ENCODE data around the gene RRAGD. TPM values are rescaled to one million over a fixed set of nuclear protein-coding genes. Genes with fewer than 3 reads are reported as not detected.

Gene RRAGD
- total RNA-seq, 1 donor from 2014 or later: 8.0 TPM

- no peaks in the 10 kb centered on the region for H3K27me3 Mint-ChIP-seq
- H3K4me1 Mint-ChIP-seq (ENCODE audit: low read depth): peaks cover 42% of the 10 kb centered on the region
- no peak for DNase-seq (ENCODE audit: low spot score, unreplicated experiment)
- TF ChIP-seq, protein P1, sequence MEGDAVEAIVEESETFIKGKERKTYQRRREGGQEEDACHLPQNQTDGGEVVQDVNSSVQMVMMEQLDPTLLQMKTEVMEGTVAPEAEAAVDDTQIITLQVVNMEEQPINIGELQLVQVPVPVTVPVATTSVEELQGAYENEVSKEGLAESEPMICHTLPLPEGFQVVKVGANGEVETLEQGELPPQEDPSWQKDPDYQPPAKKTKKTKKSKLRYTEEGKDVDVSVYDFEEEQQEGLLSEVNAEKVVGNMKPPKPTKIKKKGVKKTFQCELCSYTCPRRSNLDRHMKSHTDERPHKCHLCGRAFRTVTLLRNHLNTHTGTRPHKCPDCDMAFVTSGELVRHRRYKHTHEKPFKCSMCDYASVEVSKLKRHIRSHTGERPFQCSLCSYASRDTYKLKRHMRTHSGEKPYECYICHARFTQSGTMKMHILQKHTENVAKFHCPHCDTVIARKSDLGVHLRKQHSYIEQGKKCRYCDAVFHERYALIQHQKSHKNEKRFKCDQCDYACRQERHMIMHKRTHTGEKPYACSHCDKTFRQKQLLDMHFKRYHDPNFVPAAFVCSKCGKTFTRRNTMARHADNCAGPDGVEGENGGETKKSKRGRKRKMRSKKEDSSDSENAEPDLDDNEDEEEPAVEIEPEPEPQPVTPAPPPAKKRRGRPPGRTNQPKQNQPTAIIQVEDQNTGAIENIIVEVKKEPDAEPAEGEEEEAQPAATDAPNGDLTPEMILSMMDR (IDR thresholded peaks at IDR 0.05; ENCODE audit: unreplicated experiment): no peak
- peaks cover 2% of the 10 kb centered on the region for H3K36me3 Mint-ChIP-seq (ENCODE audit: insufficient read depth)
- no peak overlapping the region for H3K4me3 Mint-ChIP-seq (ENCODE audit: low read depth)
- H3K9me3 Mint-ChIP-seq (ENCODE audit: low read depth): no peaks in the 10 kb centered on the region
- H3K27ac Mint-ChIP-seq: no peak overlapping the region
Measured at GRCh38 chr6:89347825-89348224, 64.2 kb downstream of the RRAGD start.

DNA sequence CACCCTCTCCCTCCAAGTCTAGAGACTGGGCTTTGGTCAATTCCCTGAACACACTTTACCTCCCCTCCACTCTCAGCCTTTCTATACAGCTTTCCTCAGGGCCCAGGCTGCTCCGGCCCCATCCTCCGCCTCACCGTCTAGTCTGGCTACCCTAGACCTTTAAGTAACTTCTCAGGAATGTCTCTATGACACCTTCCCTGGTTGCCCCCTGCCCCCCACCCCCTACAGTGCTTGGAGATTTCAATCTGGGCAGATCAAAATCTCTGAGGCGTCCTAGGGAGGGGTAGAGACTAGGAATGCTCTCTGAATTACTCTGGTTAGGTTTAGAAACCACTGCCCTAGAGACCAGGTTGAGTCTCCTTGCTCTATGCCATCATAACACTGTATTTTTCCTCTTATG, 65.6 kb downstream of the RRAGD start:
- TF ChIP-seq, protein P1 (IDR thresholded peaks at IDR 0.05; ENCODE audit: unreplicated experiment): no peak
- Mint-ChIP-seq H3K4me1 (ENCODE audit: low read depth) (peaks cover 39% of the 10 kb centered on the region), H3K27ac (no peak overlapping the region), H3K27me3 (no peaks in the 10 kb centered on the region), H3K4me3 (ENCODE audit: low read depth) (no peak overlapping the region), H3K9me3 (ENCODE audit: low read depth) (no peaks in the 10 kb centered on the region), H3K36me3 (ENCODE audit: insufficient read depth) (peaks cover 5% of the 10 kb centered on the region)
- DNase-seq (ENCODE audit: low spot score, unreplicated experiment): no peak

DNA sequence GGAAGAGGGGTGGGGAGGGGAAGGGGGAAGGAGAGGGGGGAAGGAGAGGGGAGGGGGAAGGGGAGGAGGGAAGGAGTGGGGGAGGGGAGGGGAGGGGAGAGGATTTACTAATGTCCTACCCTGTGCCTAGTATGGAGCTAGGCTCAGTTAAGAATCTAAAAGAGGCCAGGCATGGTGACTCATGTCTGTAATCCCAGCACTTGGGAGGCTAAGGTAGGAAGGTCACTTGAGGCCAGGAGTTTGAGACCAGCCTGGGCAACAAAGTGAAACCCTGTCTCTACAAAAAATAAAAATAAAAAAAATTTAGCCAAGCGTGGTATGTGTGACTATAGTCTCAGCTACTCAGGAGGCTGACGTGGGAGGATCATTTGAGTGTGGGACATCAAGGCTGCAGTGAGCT, 72.5 kb downstream of the RRAGD start:
- TF ChIP-seq, protein P1 (IDR thresholded peaks at IDR 0.05; ENCODE audit: unreplicated experiment): no peak
- H3K36me3 Mint-ChIP-seq (ENCODE audit: insufficient read depth): peaks cover 18% of the 10 kb centered on the region
- H3K27ac Mint-ChIP-seq: no peak overlapping the region
- no peak overlapping the region for H3K4me3 Mint-ChIP-seq (ENCODE audit: low read depth)
- peaks cover under 1% of the 10 kb centered on the region for H3K4me1 Mint-ChIP-seq (ENCODE audit: low read depth)
- no peaks in the 10 kb centered on the region for H3K27me3 Mint-ChIP-seq
- no peak for DNase-seq (ENCODE audit: low spot score, unreplicated experiment)
- no peaks in the 10 kb centered on the region for H3K9me3 Mint-ChIP-seq (ENCODE audit: low read depth)

GRCh38 chr6:89335164-89335563, 76.9 kb downstream of the RRAGD start:
- H3K27ac Mint-ChIP-seq: no peak overlapping the region

GRCh38 chr6:89330910-89331309, 81.2 kb downstream of the RRAGD start:
- TF ChIP-seq, protein P1 (IDR thresholded peaks at IDR 0.05; ENCODE audit: unreplicated experiment): no peak
- no peaks in the 10 kb centered on the region for H3K9me3 Mint-ChIP-seq (ENCODE audit: low read depth)
- H3K4me1 Mint-ChIP-seq (ENCODE audit: low read depth): peaks cover 16% of the 10 kb centered on the region
- H3K27ac Mint-ChIP-seq: no peak overlapping the region
- H3K4me3 Mint-ChIP-seq (ENCODE audit: low read depth): no peak overlapping the region
- H3K27me3 Mint-ChIP-seq: no peaks in the 10 kb centered on the region
- peaks cover 19% of the 10 kb centered on the region for H3K36me3 Mint-ChIP-seq (ENCODE audit: insufficient read depth)
- DNase-seq (ENCODE audit: low spot score, unreplicated experiment): no peak

More at GRCh38 chr6:89335164-89335563, 76.9 kb downstream of the RRAGD start:
- Mint-ChIP-seq H3K27me3 (no peaks in the 10 kb centered on the region), H3K36me3 (ENCODE audit: insufficient read depth) (peaks cover 17% of the 10 kb centered on the region), H3K4me3 (ENCODE audit: low read depth) (no peak overlapping the region), H3K9me3 (ENCODE audit: low read depth) (no peaks in the 10 kb centered on the region), H3K4me1 (ENCODE audit: low read depth) (no peaks in the 10 kb centered on the region)
- TF ChIP-seq, protein P1 (IDR thresholded peaks at IDR 0.05; ENCODE audit: unreplicated experiment): no peak
- no peak for DNase-seq (ENCODE audit: low spot score, unreplicated experiment)

All from progenitor cell of endocrine pancreas (in vitro differentiated cells).